ENCODE measurements around the gene SELENOW. TPM values are rescaled to one million over a fixed set of nuclear protein-coding genes. Genes with fewer than 3 reads are reported as not detected.

The SELENOW gene
- 96.0 to 171 TPM (median 161 TPM) in 5 replicates for total RNA-seq (2022; extraction: Qiagen RNA extraction)

GRCh38 chr19:47778049-47778953 is at the start of gene SELENOW:
SELENOW (plus strand) TSS chr19:47778703; CDS start chr19:47778786, 83 bp downstream.

GRCh38 chr19:47745010-47745901 is 33.2 kb upstream of the SELENOW start, which contains the start of gene NOP53:
NOP53 (plus strand) TSS chr19:47745546; CDS start chr19:47745560, 14 bp downstream.

GRCh38 chr19:47804451-47804850 is 25.9 kb downstream of the SELENOW start, which contains the start of gene TPRX1:
TPRX1 (minus strand) TSS chr19:47804551; CDS start chr19:47804539, 12 bp downstream.

GRCh38 chr19:47821460-47822020 is 43.0 kb downstream of the SELENOW start, which contains the start of gene CRX:
CRX (plus strand) TSS chr19:47821937; CDS start chr19:47834444, 12,507 bp downstream.

Other genes starting within 250 kb of the SELENOW start
- not detected in 5 replicates for gene ZNF541, start 205.6 kb upstream of the SELENOW start, total RNA-seq (2022; extraction: Qiagen RNA extraction)
- gene BICRA, start 169.6 kb upstream of the SELENOW start, total RNA-seq (2022; extraction: Qiagen RNA extraction) = 10.7 to 16.1 TPM (median 13.6 TPM) in 5 replicates
- 119 to 156 TPM (median 141 TPM) in 5 replicates for gene EHD2, start 65.3 kb upstream of the SELENOW start, total RNA-seq (2022; extraction: Qiagen RNA extraction)
- gene NOP53, start 33.2 kb upstream of the SELENOW start, total RNA-seq (2022; extraction: Qiagen RNA extraction) = 239 to 288 TPM (median 245 TPM) in 5 replicates
- gene TPRX1, start 25.8 kb downstream of the SELENOW start, total RNA-seq (2022; extraction: Qiagen RNA extraction) = not detected in 5 replicates
- gene CRX, start 43.2 kb downstream of the SELENOW start, total RNA-seq (2022; extraction: Qiagen RNA extraction) = not detected in 5 replicates
- not detected in 5 replicates for gene TPRX2, start 80.5 kb downstream of the SELENOW start, total RNA-seq (2022; extraction: Qiagen RNA extraction)
- gene SULT2A1, start 107.6 kb downstream of the SELENOW start, total RNA-seq (2022; extraction: Qiagen RNA extraction) = not detected in 5 replicates
- gene BSPH1, start 213.5 kb downstream of the SELENOW start, total RNA-seq (2022; extraction: Qiagen RNA extraction) = not detected in 5 replicates
- not detected in 5 replicates for gene ELSPBP1, start 215.9 kb downstream of the SELENOW start, total RNA-seq (2022; extraction: Qiagen RNA extraction)